Osteoblast (primary cell): ENCODE measurements around the gene MYH7. TPM values are rescaled to one million over a fixed set of nuclear protein-coding genes. Genes with fewer than 3 reads are reported as not detected.

Source experiments
- DNase-seq: peaks from one replicate; pipeline ENCODE4 v3.0.0; 2011; ENCODE audit warnings: low spot score, mixed read lengths; ENCODE audit not compliant: insufficient read length; ENCODE audit errors: missing footprints
- H2AFZ ChIP-seq: 2 replicates; pipeline ENCODE4 v1.6.0; 2011; ENCODE audit warnings: mild to moderate bottlenecking, low read length
- H3K27ac ChIP-seq: 2 replicates; pipeline ENCODE4 v1.5.1; 2011; ENCODE audit warnings: mild to moderate bottlenecking, low read depth, low read length, moderate library complexity
- H3K27me3 ChIP-seq: 2 replicates; pipeline ENCODE4 v1.6.0; 2012; ENCODE audit warnings: mild to moderate bottlenecking, control low read depth, inconsistent platforms, low read length, moderate library complexity; ENCODE audit not compliant: insufficient read depth
- H3K36me3 ChIP-seq: 2 replicates; pipeline ENCODE4 v1.5.1; 2011; ENCODE audit warnings: mild to moderate bottlenecking, low read length, control low read depth, moderate library complexity; ENCODE audit not compliant: insufficient read depth
- H3K4me1 ChIP-seq: 2 replicates; pipeline ENCODE4 v1.5.1; 2011; ENCODE audit warnings: mild to moderate bottlenecking, low read length, control low read depth, moderate library complexity; ENCODE audit not compliant: insufficient read depth
- H3K4me2 ChIP-seq: 2 replicates; pipeline ENCODE4 v1.6.0; 2011; ENCODE audit warnings: mild to moderate bottlenecking, low read length; ENCODE audit not compliant: insufficient read depth
- H3K4me3 ChIP-seq: fragments of 200-600 bp; sonication (generic); 3 replicates; pipeline ENCODE4 v1.5.1; 2012; ENCODE audit warnings: mild to moderate bottlenecking, low read length, inconsistent platforms; ENCODE audit not compliant: insufficient read depth
- H3K79me2 ChIP-seq: 2 replicates; pipeline ENCODE4 v1.6.0; 2012; ENCODE audit warnings: mild to moderate bottlenecking, low read length, control low read depth, inconsistent platforms; ENCODE audit not compliant: insufficient read depth
- H3K9me3 ChIP-seq: 2 replicates; pipeline ENCODE4 v1.5.1; 2011; ENCODE audit warnings: low read depth, low read length, control low read depth
- H4K20me1 ChIP-seq: 2 replicates; pipeline ENCODE4 v1.6.0; 2012; ENCODE audit warnings: mild to moderate bottlenecking, low read length, control low read depth; ENCODE audit not compliant: insufficient read depth
- small RNA-seq: library from RNA; depleted of rRNA; stranded (forward); fragments of <200 nt; gene quantifications from one replicate; pipeline ENCODE3, GENCODE V24; 2012
- total RNA-seq: library from RNA; depleted of rRNA; stranded (reverse); fragments of >200 nt; gene quantifications from 2 replicates; pipeline ENCODE4 v1.2.3, GENCODE V29; 2012
- TF ChIP-seq, protein P1 (sequence below): IDR thresholded peaks from 2 replicates; pipeline ENCODE4 v1.5.1; 2011; ENCODE audit warnings: mild to moderate bottlenecking, low read depth, low read length, moderate library complexity; ENCODE audit errors: extremely low read depth

MYH7 gene
- total RNA-seq, 1 donor, result not detected

DNA sequence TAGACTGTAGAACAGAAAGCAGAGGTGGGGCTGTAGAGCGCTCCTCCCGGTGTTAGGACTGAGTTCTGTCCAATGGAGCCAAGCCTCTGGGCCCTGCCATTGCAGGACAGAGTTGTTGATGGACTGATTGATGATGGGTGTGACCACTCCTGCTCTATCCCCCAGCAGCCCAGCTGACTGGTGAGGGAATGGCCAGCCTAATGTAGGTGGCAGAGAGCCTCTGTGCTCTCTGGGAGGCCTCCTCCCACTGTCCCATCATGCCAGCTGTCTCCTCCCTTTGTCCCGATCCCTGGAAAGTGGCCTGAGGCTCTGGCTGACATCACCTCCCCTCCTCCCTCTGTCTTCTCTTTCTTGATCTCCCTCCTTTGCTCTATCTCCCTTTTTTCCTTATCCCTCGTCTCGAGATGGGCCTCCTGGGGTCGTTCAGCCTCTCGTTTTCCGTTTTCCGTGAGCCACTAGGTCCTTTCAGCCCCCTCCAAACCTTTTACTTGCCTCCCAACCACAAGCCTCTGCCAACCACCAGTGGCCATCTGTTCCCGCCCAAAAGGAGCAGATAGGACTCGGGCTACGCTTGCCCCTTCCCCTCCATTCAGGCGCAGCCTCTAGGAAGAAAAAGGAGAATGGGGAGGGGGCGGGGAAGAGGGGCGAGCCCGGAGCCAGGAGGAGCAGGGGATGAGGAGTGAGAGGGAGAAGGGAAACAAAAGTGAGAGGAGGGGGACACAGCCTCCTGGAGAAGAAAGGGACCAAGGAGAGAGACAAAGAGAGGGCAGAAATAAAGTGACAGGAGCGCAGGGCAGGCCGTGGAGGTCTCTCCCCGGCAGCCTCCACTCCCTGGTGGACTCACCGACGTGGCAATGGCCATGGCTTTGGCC lies 71.1 kb downstream of the MYH7 start:
- Histone ChIP-seq H3K4me1 (peaks cover 5% of the 10 kb centered on the region), H3K9me3 (no peaks in the 10 kb centered on the region)
- DNase-seq, result peak; percentile 91

More for the DNA sequence above, 71.1 kb downstream of the MYH7 start:
- Histone ChIP-seq H3K4me2 (peak overlapping the region; percentile 81), H3K4me3 (peak overlapping the region; percentile 76), H3K27me3 (peaks cover 8% of the 10 kb centered on the region), H4K20me1 (no peaks in the 10 kb centered on the region), H3K79me2 (peaks cover 4% of the 10 kb centered on the region), H2AFZ (peak overlapping the region; percentile 56), H3K27ac (peak overlapping the region; percentile 24), H3K36me3 (no peaks in the 10 kb centered on the region)
- TF ChIP-seq, protein P1, sequence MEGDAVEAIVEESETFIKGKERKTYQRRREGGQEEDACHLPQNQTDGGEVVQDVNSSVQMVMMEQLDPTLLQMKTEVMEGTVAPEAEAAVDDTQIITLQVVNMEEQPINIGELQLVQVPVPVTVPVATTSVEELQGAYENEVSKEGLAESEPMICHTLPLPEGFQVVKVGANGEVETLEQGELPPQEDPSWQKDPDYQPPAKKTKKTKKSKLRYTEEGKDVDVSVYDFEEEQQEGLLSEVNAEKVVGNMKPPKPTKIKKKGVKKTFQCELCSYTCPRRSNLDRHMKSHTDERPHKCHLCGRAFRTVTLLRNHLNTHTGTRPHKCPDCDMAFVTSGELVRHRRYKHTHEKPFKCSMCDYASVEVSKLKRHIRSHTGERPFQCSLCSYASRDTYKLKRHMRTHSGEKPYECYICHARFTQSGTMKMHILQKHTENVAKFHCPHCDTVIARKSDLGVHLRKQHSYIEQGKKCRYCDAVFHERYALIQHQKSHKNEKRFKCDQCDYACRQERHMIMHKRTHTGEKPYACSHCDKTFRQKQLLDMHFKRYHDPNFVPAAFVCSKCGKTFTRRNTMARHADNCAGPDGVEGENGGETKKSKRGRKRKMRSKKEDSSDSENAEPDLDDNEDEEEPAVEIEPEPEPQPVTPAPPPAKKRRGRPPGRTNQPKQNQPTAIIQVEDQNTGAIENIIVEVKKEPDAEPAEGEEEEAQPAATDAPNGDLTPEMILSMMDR, result no peak

Small RNA genes within 50 kb of the gene (small RNA-seq; reads per million reads assigned to genes)
- gene MIR208A, result not detected
- not detected for gene MIR208B

Other genes with a start within 250 kb of the MYH7 start
- not detected in 2 replicates for gene RNF212B, start 197.7 kb downstream of the MYH7 start, total RNA-seq
- 5.4 and 8.0 TPM in 2 replicates for gene HOMEZ, start 149.5 kb downstream of the MYH7 start, total RNA-seq
- 7.6 and 9.1 TPM in 2 replicates for gene PPP1R3E, start 132.8 kb downstream of the MYH7 start, total RNA-seq
- gene BCL2L2, start 128.8 kb downstream of the MYH7 start, total RNA-seq, result 19.5 and 21.2 TPM in 2 replicates
- 42.3 and 51.9 TPM in 2 replicates for gene PABPN1, start 114.2 kb downstream of the MYH7 start, total RNA-seq
- 18.1 and 19.7 TPM in 2 replicates for gene SLC22A17, start 82.8 kb downstream of the MYH7 start, total RNA-seq
- gene EFS, start 70.5 kb downstream of the MYH7 start, total RNA-seq, result 9.8 and 14.1 TPM in 2 replicates
- not detected in 2 replicates for gene IL25, start 62.9 kb downstream of the MYH7 start, total RNA-seq
- gene CMTM5, start 58.6 kb downstream of the MYH7 start, total RNA-seq, result not detected in 2 replicates
- gene MYH6, start 27.4 kb downstream of the MYH7 start, total RNA-seq, result under 0.01 TPM in 1 of 2 replicates, not detected in the other
- gene NGDN, start 34.0 kb upstream of the MYH7 start, total RNA-seq, result 37.4 and 49.6 TPM in 2 replicates
- 0.59 and 0.72 TPM in 2 replicates for gene ZFHX2, start 116.1 kb upstream of the MYH7 start, total RNA-seq
- gene THTPA, start 120.6 kb upstream of the MYH7 start, total RNA-seq, result 27.4 and 27.5 TPM in 2 replicates
- 7.7 and 10.9 TPM in 2 replicates for gene AP1G2, start 132.1 kb upstream of the MYH7 start, total RNA-seq
- not detected in 2 replicates for gene JPH4, start 143.1 kb upstream of the MYH7 start, total RNA-seq
- gene DHRS2, start 200.7 kb upstream of the MYH7 start, total RNA-seq, result under 0.01 and 0.29 TPM in 2 replicates